Posterior cingulate gyrus (tissue), 11 donors: ENCODE data around the gene ZDHHC11.
"Not testable (repeated sequence)": the region's sequence is repeated elsewhere in the genome, so short reads cannot be mapped to it uniquely, and the experiment has no call there.

ENCODE experiments used
- DNase-seq, 10 donors: peaks; one replicate each; pipeline versions ENCODE4 v3.0.0 to v3.0.0-alpha.2; 2020 to 2021; ENCODE audit warnings: mixed read lengths in 3 of 10
- intact Hi-C: fragments of 100-400 bp; cut with DNase I; formaldehyde crosslinking; loops from one replicate; pipeline ENCODE4 v1.15.1; 2023

The ZDHHC11 gene

GRCh38 chr5:756171-756570 lies 94.6 kb downstream of the ZDHHC11 start:
- intact Hi-C loops: loop anchor here (5.0 kb wide), 1 partner anchor 91 kb away; no protein-coding TSS in a partner anchor
- DNase-seq: peak in 5 of 10 donors; percentile 2 to 77 (median 66)

- intact Hi-C loops: not testable (repeated sequence)
- DNase-seq: peak in 2 of 10 donors; percentile 10 to 65
Measured at GRCh38 chr5:754143-754632, 96.6 kb downstream of the ZDHHC11 start.

GRCh38 chr5:753567-754142 lies 97.1 kb downstream of the ZDHHC11 start:
- DNase-seq: peak in 4 of 10 donors; percentile 7 to 52 (median 21)
- intact Hi-C loops: not testable (repeated sequence)

DNA sequence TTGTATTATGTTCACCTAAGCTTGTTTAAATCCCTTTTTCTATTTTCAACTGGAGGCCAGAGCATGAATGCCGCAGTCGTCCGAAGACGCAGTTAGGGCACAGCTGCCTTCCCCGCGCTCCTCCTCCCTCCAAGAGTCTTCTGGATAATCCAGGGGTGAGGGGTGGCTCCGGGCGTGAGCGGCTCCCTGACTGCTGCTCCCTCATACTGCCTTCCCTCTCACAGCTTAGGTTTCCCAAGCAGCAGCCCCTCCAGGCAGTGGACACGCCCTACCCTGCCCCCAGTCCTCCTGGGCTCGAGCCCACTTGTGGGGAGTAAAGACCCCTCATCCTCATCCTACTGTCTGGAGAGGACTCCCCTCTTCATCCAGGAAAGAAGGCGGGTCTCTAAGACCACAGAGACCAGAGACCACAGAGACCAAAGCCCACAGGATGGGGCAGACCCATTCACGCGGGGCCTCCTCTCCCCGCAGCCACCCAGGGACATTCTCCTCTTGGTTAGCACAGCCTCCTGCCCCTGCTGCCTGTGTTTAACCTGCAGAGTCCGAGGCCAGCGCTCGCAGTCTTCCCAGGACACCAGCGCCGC lies 98.2 kb downstream of the ZDHHC11 start:
- intact Hi-C loops: not testable (repeated sequence)
- DNase-seq: peak in 1 of 10 donors; percentile 19

GRCh38 chr5:751992-752391 lies 98.8 kb downstream of the ZDHHC11 start:
- DNase-seq: peak in 1 of 10 donors; percentile 9
- intact Hi-C loops: not testable (repeated sequence)

DNA sequence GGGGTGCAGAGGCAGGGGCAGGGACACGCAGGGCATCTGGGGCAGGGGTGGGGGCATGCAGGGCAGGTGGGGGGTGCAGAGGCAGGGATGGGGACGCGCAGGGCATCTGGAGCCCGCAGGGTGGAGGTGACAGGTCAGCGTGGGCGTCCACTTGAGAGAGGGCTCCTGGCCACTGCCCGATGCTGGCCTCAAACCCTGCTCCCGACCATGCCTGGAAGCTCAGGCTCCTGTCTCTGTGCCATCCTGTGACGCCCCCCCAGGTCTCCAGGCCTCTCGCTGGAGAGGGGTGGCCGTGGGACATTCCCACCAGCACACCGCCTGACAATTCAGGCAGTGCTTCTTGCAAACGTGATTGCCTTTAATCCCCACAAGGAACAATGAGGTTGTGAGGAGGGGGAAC lies 99.3 kb downstream of the ZDHHC11 start:
- no peak for DNase-seq
- intact Hi-C loops: no loop called here

DNA sequence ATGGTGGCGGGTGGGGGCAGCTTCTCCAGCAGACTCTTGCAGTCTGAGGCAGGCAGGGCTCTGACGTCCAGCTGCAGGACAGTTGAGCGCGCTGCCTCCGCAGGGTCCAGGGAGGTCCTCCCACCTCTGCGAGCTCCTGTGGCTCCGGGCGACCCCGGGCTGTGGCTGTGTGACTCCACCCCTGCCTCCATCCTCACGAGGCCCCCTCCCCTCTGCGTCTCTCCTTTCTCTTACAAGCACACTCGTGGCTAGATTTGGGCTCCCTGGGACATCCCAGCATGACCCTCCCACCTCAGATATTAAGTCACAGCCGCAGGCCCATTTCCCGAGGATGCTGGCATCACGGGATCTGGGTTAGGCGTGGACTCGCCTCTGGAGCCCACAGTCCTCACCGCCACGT lies 100.6 kb downstream of the ZDHHC11 start:
- peak in 2 of 10 donors; percentile 20 to 67 for DNase-seq
- intact Hi-C loops: not testable (repeated sequence)

- intact Hi-C loops: no loop called here
- peak in 4 of 10 donors; percentile 16 to 61 (median 35) for DNase-seq
Measured at GRCh38 chr5:749101-749670, 101.6 kb downstream of the ZDHHC11 start.

GRCh38 chr5:748011-748980 lies 102.5 kb downstream of the ZDHHC11 start:
- DNase-seq: peak in 4 of 10 donors; percentile 12 to 66 (median 54)
- intact Hi-C loops: not testable (repeated sequence)

DNA sequence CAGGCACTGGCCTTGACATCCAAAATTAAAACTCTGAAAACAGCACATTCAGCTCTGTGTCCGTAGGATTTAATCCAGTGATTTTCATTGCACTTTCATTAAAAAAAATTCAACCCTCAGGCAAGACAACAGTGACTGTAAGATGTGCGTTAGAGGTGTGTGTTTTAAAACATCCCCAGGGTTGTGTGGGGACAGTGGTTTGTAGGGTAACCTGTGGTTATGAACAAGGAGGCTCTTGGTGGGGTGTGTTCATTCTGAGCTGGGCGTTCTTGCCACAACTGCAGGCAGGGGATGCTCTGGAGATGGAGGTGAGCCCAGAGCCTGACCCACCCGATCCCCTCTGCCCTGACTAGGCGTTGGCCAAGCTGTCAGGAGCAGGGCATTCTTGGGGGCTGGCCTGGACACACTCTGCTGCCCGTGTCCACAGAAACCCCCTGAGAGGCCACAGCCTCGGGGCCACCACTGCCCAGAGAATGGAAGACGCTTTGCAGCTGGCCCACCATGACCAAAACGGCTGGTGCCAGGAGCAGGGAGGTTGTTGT lies 103.4 kb downstream of the ZDHHC11 start:
- peak in 1 of 10 donors; percentile 24 for DNase-seq

DNA sequence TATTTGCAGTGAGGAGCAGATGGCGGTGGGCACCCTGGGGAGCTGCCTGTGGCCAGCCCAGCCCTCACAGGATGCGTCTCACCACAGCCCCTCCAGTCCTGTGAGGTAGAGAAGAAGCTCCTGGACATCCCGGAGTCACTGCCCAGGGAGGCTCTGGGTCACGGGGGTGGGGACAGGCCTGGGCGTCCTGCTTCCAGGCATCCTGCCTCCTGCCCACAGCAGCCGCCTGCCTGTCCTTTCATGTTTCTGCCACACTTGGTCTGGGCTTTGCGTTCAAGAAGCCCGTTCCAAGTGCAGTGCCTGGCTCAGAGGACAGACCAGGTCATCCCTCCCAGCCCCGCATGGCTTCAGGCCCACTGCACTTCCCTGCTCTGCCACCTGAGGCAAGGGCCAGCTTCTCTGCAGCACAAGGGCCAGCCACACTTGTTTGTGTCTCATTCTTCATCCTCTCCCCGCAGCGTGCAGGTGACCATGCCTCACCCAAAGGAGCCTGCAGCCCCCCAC lies 104.5 kb downstream of the ZDHHC11 start:
- intact Hi-C loops: no loop called here
- DNase-seq: peak in 2 of 10 donors; percentile 80 to 86

More for the DNA sequence above, 103.4 kb downstream of the ZDHHC11 start:
- intact Hi-C loops: not testable (repeated sequence)
